Fibroblast of skin of scalp (primary cell): Measurements from ENCODE around the gene ZNF423.

Experiments used
- DNase-seq: peaks from one replicate; pipeline ENCODE4 v3.0.0-alpha.2; 2013

Gene ZNF423

GRCh38 chr16:49499869-49500610 lies 355.9 kb downstream of the ZNF423 start:
- DNase-seq = no peak

GRCh38 chr16:49499414-49499785 lies 356.5 kb downstream of the ZNF423 start:
- no peak for DNase-seq

- peak; percentile 34 for DNase-seq
Observed at GRCh38 chr16:49498666-49499413, 357.1 kb downstream of the ZNF423 start.

DNA sequence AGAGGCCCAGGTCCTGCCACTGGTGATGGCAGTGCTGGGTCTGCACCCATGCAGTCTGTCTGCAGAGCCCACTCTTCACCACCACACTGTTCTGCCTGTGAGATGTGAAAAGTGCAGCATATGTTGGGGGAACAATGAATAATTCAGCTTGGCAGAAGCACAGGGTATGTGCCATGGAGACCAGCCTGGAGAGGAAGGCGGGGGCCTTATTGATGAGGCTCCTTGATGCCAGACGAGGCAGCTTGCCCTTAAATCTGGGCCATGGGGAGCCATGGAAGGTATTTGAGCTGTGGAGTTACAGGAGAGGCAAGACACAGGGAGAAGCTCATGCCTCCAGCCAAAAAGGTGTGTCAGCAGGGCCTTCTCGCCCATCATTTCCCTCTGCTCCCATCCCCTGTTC lies 357.6 kb downstream of the ZNF423 start:
- DNase-seq = no peak

DNA sequence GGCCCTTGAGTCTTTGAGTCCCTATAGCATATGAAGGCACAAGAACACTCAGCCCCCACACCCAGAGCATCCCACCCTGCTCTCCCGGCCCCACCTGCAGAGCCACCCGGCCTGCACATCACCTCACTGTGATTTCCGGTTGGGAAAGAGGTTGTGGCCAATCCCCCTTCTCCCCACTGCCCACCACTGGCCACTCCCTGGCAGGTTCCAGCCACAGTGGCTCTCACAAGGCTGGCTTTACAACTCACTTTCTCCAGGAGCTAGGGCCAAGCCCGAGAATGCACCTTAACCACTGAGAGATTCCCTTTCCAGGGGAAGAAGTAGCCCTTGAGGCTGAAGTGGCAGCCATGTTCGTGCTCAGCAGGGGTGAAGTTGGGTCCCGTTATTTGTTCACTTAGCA lies 358.4 kb downstream of the ZNF423 start:
- no peak for DNase-seq

- DNase-seq = no peak
Observed at GRCh38 chr16:49496656-49497055, 359.3 kb downstream of the ZNF423 start.

GRCh38 chr16:49495596-49496355 lies 360.1 kb downstream of the ZNF423 start:
- DNase-seq = no peak

GRCh38 chr16:49494891-49495566 lies 360.9 kb downstream of the ZNF423 start:
- no peak for DNase-seq

DNA sequence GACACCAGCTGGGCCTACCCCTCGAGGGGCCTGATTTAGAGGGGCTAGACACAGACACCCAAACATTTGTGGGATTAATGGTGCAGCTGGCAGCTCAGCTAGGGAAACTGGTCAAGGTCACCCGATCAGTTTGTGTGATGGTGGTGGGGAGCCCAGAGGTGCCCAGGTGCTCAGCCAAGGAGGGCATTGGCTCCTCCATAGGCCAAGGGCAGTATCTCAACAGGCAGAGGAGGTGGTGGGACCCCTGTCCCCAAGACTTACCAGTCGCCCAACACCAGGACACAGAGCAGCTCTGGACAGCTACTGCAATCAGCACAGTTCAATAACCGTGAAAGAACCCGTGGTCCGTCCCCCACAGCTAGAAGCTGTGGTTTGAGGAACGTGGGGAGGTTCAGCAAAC lies 361.4 kb downstream of the ZNF423 start:
- no peak for DNase-seq

GRCh38 chr16:49493836-49494235 lies 362.1 kb downstream of the ZNF423 start:
- DNase-seq = no peak

- DNase-seq = no peak
Observed at GRCh38 chr16:49492896-49493626, 362.9 kb downstream of the ZNF423 start.

DNA sequence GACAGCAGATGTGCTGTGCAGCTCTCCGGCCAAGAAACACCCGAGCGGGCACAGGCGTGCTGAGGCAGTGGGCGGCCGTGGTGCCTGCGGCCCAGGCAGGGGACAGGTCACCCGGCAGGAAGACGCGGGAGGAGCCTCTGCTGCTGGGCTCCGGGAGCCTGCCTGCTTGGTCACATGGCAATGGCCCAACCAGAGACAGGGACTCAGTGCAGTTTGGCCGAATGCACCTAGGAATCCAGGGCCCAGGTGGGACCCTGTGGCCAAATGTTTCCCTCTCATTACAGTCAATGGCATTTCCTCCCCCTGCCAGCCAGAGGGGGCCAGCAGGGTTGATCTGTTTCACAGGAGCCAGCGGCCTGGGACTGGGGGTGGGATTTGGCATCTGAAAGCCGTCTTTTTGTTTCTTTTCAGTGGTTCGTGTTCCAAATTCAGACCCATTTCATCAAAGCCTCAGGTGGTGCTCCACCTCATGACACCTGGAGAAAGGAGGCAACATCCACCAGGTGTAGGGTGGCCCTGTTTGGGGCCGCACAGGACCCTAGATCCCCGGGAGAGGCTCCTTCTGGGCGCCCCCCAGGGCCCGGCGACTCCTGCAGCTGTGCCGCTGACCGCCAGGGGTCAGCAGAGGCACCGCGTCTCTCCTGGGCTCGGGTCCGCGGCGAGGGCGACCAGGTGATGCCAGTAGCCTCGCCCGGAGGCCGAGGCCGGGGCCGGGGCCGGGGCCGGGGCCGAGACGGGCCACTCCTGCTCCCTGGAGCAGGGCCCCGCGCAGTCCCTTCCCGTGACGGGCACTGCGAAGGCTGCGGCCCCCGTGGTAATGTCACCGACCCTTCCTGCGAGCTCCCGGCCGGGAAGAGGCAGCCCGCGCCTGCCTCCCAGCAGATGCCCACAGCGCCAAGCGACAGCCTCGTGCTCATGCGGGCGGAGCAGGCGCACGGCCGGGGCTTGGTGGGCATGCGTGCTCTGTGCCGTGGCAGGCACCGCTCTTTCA lies 363.8 kb downstream of the ZNF423 start:
- DNase-seq = no peak

- DNase-seq = peak; percentile 27
Observed at GRCh38 chr16:49491106-49491670, 364.7 kb downstream of the ZNF423 start.

GRCh38 chr16:49490321-49490705 lies 365.6 kb downstream of the ZNF423 start:
- DNase-seq = no peak

GRCh38 chr16:49489686-49490320 lies 366.1 kb downstream of the ZNF423 start:
- no peak for DNase-seq

GRCh38 chr16:49488740-49489525 lies 367.0 kb downstream of the ZNF423 start:
- DNase-seq = no peak

DNA sequence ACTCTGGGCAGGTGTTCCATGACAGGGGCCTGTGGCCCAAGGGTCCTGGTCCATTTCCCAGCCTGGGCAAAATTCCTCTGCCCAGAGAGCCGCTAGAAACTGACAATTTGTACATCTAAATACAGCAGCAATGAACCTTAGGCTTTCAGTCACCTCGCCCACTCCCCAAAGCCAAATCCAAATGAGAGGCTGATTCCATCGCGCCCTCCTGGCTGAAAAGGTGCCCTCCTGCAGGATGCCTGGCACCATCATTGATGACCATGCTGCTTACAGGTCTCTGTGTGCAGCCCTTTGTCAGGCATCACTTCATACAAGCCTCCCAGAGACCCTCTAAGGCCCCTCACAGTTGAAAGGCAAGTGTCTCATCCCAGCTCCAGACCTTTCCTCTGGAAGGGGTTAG lies 367.6 kb downstream of the ZNF423 start:
- DNase-seq = no peak

DNA sequence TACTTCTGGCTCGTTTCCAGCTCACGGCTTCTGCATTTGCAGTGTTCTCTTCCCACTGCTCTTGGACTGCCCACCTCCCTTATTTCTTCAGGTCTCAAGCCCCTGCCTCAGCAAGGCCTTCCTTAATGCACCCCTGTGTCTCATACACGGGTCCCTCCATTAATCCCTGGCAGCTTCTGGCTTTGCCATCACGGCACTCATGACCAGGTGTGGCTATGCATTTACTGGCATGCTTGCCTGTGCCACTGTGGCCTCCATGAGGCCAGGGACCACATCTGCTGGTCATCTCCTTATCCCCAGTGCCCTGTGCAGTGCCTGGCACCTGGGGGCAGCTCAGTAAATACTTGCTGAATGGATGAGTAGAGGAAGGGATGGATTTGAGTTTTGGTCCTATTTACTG lies 368.2 kb downstream of the ZNF423 start:
- DNase-seq = no peak

DNA sequence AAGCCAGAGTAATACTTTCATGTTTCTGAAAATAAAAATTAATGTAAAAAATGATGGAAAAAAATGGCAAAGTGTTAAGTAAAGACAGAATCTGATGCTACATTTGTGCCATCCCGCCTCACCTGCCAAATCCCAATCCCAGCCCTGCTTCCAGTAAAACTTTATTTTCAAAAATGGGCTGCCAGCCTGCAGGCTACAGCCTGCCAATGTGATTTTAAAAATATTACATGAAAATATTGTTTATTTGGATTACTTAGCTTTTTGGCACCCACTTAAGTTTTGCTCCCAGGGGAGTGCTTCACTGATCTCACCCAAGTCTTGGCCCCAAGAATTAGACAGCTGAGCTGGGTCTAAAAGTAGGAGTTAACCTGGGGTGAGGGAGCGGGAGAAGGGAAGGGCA lies 369.5 kb downstream of the ZNF423 start:
- DNase-seq = no peak
